ENCODE results near the gene NOX5. TPM values are rescaled to one million over a fixed set of nuclear protein-coding genes. Genes with fewer than 3 reads are reported as not detected.

Gene NOX5
- total RNA-seq, 2 donors from 2014 or later: 0.16 to 0.19 TPM

GRCh38 chr15:69074843-69075224 is 60.3 kb downstream of the NOX5 start:
- Histone ChIP-seq H3K27ac (no peak overlapping the region), H3K36me3 (no peaks in the 10 kb centered on the region), H3K27me3 (no peaks in the 10 kb centered on the region), H3K9me3 (no peaks in the 10 kb centered on the region), H3K4me1 (peaks cover 0 to 9% of the 10 kb centered on the region in 2 donors), H3K4me3 (peak overlapping the region in 1 of 2 donors; percentile 62)
- no peak for TF ChIP-seq CTCF (IDR thresholded peaks at IDR 0.05)
- no peak for DNase-seq (ENCODE audit: low spot score)

GRCh38 chr15:69075440-69075839 is 60.9 kb downstream of the NOX5 start:
- no peak for TF ChIP-seq CTCF (IDR thresholded peaks at IDR 0.05)
- no peak for DNase-seq (ENCODE audit: low spot score)
- Histone ChIP-seq H3K27ac (no peak overlapping the region), H3K27me3 (no peaks in the 10 kb centered on the region), H3K4me1 (peaks cover 0 to 11% of the 10 kb centered on the region in 2 donors), H3K36me3 (no peaks in the 10 kb centered on the region), H3K4me3 (no peak overlapping the region), H3K9me3 (no peaks in the 10 kb centered on the region)

GRCh38 chr15:69076756-69077155 is 62.3 kb downstream of the NOX5 start:
- DNase-seq (ENCODE audit: low spot score): no peak

GRCh38 chr15:69078638-69079037 is 64.1 kb downstream of the NOX5 start:
- Histone ChIP-seq H3K36me3 (no peaks in the 10 kb centered on the region), H3K27me3 (no peaks in the 10 kb centered on the region), H3K27ac (no peak overlapping the region), H3K4me1 (peaks cover 0 to 40% of the 10 kb centered on the region in 2 donors), H3K9me3 (no peaks in the 10 kb centered on the region), H3K4me3 (no peak overlapping the region)
- no peak for DNase-seq (ENCODE audit: low spot score)
- TF ChIP-seq CTCF (IDR thresholded peaks at IDR 0.05): no peak

More at GRCh38 chr15:69076756-69077155, 62.3 kb downstream of the NOX5 start:
- Histone ChIP-seq H3K36me3 (no peaks in the 10 kb centered on the region), H3K27ac (no peak overlapping the region), H3K27me3 (no peaks in the 10 kb centered on the region), H3K9me3 (no peaks in the 10 kb centered on the region), H3K4me3 (no peak overlapping the region), H3K4me1 (peaks cover 0 to 23% of the 10 kb centered on the region in 2 donors)
- TF ChIP-seq CTCF (IDR thresholded peaks at IDR 0.05): no peak

GRCh38 chr15:69080295-69081248 is 66.1 kb downstream of the NOX5 start:
- Histone ChIP-seq H3K27me3 (no peaks in the 10 kb centered on the region), H3K4me3 (no peak overlapping the region), H3K27ac (peak overlapping the region; percentile 63 to 71), H3K36me3 (no peaks in the 10 kb centered on the region), H3K4me1 (peaks cover 0 to 39% of the 10 kb centered on the region in 2 donors), H3K9me3 (no peaks in the 10 kb centered on the region)
- TF ChIP-seq CTCF (IDR thresholded peaks at IDR 0.05): no peak
- DNase-seq (ENCODE audit: low spot score): no peak

Measured in right atrium auricular region (tissue), 2 donors.